Keratinocyte (primary cell): ENCODE results near the gene INPP4B. TPM values are rescaled to one million over a fixed set of nuclear protein-coding genes. Genes with fewer than 3 reads are reported as not detected.

Source experiments
- DNase-seq: peaks from one replicate; pipeline ENCODE4 v3.0.0-alpha.2; 2011; ENCODE audit warnings: low read depth, missing footprints, low spot score
- FAIRE-seq: peaks from 2 replicates; lab custom pipeline; 2011; peaks lifted over from hg19 to GRCh38; lab: Jason Lieb, UNC
- H2AFZ ChIP-seq: 2 replicates; pipeline ENCODE4 v1.6.0; 2012; ENCODE audit warnings: low read length, control low read depth, inconsistent platforms; ENCODE audit not compliant: control insufficient read depth
- H3K27ac ChIP-seq: 2 replicates; pipeline ENCODE4 v1.5.1; 2011; ENCODE audit warnings: low read length; ENCODE audit not compliant: control insufficient read depth, insufficient read depth
- H3K27me3 ChIP-seq: 3 replicates; pipeline ENCODE4 v1.6.0; 2011; ENCODE audit warnings: low read length; ENCODE audit not compliant: control insufficient read depth, insufficient read depth; ENCODE audit errors: extremely low read depth
- H3K36me3 ChIP-seq, 2 experiments: 2 replicates in 1 of 2; 3 replicates in 1 of 2; pipeline ENCODE4 v1.5.1; 2011; ENCODE audit warnings: low read length in 2 of 2, mild to moderate bottlenecking in 1 of 2; ENCODE audit not compliant: control insufficient read depth in 2 of 2, insufficient read depth in 2 of 2; ENCODE audit errors: extremely low read depth in 1 of 2
- H3K4me1 ChIP-seq: 3 replicates; pipeline ENCODE4 v1.5.1; 2011; ENCODE audit warnings: low read length; ENCODE audit not compliant: control insufficient read depth, insufficient read depth; ENCODE audit errors: extremely low read depth
- H3K4me2 ChIP-seq: 3 replicates; pipeline ENCODE4 v1.6.0; 2011; ENCODE audit warnings: low read depth, low read length; ENCODE audit not compliant: control insufficient read depth, insufficient read depth; ENCODE audit errors: extremely low read depth
- H3K4me3 ChIP-seq, 3 experiments: fragments of 200-600 bp in 1 of 3; sonication (generic) in 1 of 3; 2 replicates in 2 of 3; 3 replicates in 1 of 3; pipeline ENCODE4 v1.5.1; 2011 to 2016; ENCODE audit warnings: low read length in 3 of 3, mild to moderate bottlenecking in 3 of 3, control low read depth in 2 of 3, inconsistent platforms in 1 of 3, low read depth in 1 of 3, mixed read lengths in 1 of 3, mixed run types in 1 of 3, moderate library complexity in 1 of 3; ENCODE audit not compliant: control insufficient read depth in 2 of 3, insufficient read depth in 2 of 3; ENCODE audit errors: extremely low read depth in 1 of 3
- H3K79me2 ChIP-seq: 2 replicates; pipeline ENCODE4 v1.6.0; 2012; ENCODE audit warnings: low read length; ENCODE audit not compliant: control insufficient read depth, insufficient read depth
- H3K9ac ChIP-seq: 3 replicates; pipeline ENCODE4 v1.6.0; 2011; ENCODE audit warnings: low read length; ENCODE audit not compliant: control insufficient read depth, insufficient read depth; ENCODE audit errors: extremely low read depth
- H3K9me1 ChIP-seq: 3 replicates; pipeline ENCODE4 v1.6.0; 2011; ENCODE audit warnings: low read length; ENCODE audit not compliant: control insufficient read depth, insufficient read depth; ENCODE audit errors: extremely low read depth
- H3K9me3 ChIP-seq: 2 replicates; pipeline ENCODE4 v1.5.1; 2012; ENCODE audit warnings: low read depth, low read length; ENCODE audit not compliant: control insufficient read depth
- H4K20me1 ChIP-seq: 3 replicates; pipeline ENCODE4 v1.6.0; 2011; ENCODE audit warnings: low read length; ENCODE audit not compliant: control insufficient read depth, insufficient read depth; ENCODE audit errors: extremely low read depth
- CTCF ChIP-seq, 3 experiments: IDR thresholded peaks in 1 of 3; conservative IDR thresholded peaks in 1 of 3; optimal IDR thresholded peaks in 1 of 3; 2 replicates in 2 of 3; 3 replicates in 1 of 3; pipeline versions ENCODE3 to v1.5.1; 2011; ENCODE audit warnings: low read length in 3 of 3, mild to moderate bottlenecking in 3 of 3, moderate library complexity in 2 of 3, control low read depth in 1 of 3, inconsistent platforms in 1 of 3; ENCODE audit not compliant: insufficient read depth in 2 of 3; ENCODE audit errors: extremely low read depth in 1 of 3
- EZH2 ChIP-seq: IDR thresholded peaks from one replicate; pipeline ENCODE4 v1.6.1; 2012; ENCODE audit warnings: inconsistent platforms, mild to moderate bottlenecking, low read length, moderate library complexity
- dilution Hi-C: fragments of 300-500 bp; cut with MboI; formaldehyde crosslinking; loops from one replicate; pipeline ENCODE4 v1.7.0; 2020; ENCODE audit warnings: low sequenced_read_pairs; ENCODE audit not compliant: extremely low pct_ligation_motif_present
- polyA plus RNA-seq, 5 experiments: library from polyadenylated mRNA; depleted of rRNA in 3 of 5; stranded (reverse) in 3 of 5; stranded (forward) in 1 of 5; unstranded in 1 of 5; fragments of >200 nt; gene quantifications; 1 replicate in 1 of 5; 2 replicates in 3 of 5; 3 replicates in 1 of 5; pipeline versions ENCODE4 v1.2.1 to v1.2.3, GENCODE V29; 2011 to 2012; ENCODE audit warnings: missing spikeins in 2 of 5, low read depth in 1 of 5, low replicate concordance in 1 of 5

The INPP4B gene
- polyA plus RNA-seq, 1 donor (not counting 4 experiments of a cell fraction or from before 2014, with no cell fraction given), result 50.2 TPM

GRCh38 chr4:142226014-142226413, 620.1 kb downstream of the INPP4B start:
- no peak for DNase-seq
- H3K27me3 ChIP-seq, result no peaks in the 10 kb centered on the region
- dilution Hi-C loops, result no loop called here
- H3K4me2 ChIP-seq, result no peak overlapping the region
- no peak overlapping the region for H3K27ac ChIP-seq
- H2AFZ ChIP-seq, result no peak overlapping the region
- H3K9me1 ChIP-seq, result no peaks in the 10 kb centered on the region
- no peaks in the 10 kb centered on the region for H3K4me1 ChIP-seq
- no peaks in the 10 kb centered on the region for H4K20me1 ChIP-seq
- no peak overlapping the region for H3K9ac ChIP-seq
- no peak for TF ChIP-seq EZH2
- no peak for TF ChIP-seq CTCF (optimal IDR thresholded peaks at IDR 0.05 in 1 of 3, IDR thresholded peaks at IDR 0.05 in 1 of 3, conservative IDR thresholded peaks at IDR 0.05 in 1 of 3; ENCODE audit: extremely low read depth in 1 of 3, insufficient read depth in 2 of 3, low read length in 3 of 3)
- H3K4me3 ChIP-seq, result no peak overlapping the region
- H3K36me3 ChIP-seq, result peaks cover 0 to 1% of the 10 kb centered on the region in 2 experiments
- H3K79me2 ChIP-seq, result peaks cover 14% of the 10 kb centered on the region
- FAIRE-seq, result no peak
- H3K9me3 ChIP-seq, result no peaks in the 10 kb centered on the region

- Histone ChIP-seq H3K9me3 (no peaks in the 10 kb centered on the region), H3K79me2 (peaks cover 32% of the 10 kb centered on the region), H3K27ac (no peak overlapping the region), H3K9ac (no peak overlapping the region), H3K4me1 (no peaks in the 10 kb centered on the region), H4K20me1 (no peaks in the 10 kb centered on the region), H3K4me2 (no peak overlapping the region), H3K36me3 (peaks cover 0 to 1% of the 10 kb centered on the region in 2 experiments), H2AFZ (no peak overlapping the region), H3K27me3 (no peaks in the 10 kb centered on the region), H3K4me3 (no peak overlapping the region), H3K9me1 (no peaks in the 10 kb centered on the region)
- DNase-seq, result no peak
- no peak for TF ChIP-seq EZH2
- dilution Hi-C loops, result no loop called here
- FAIRE-seq, result no peak
Measured at GRCh38 chr4:142222127-142222526, 624.0 kb downstream of the INPP4B start.

GRCh38 chr4:142218726-142219125, 627.4 kb downstream of the INPP4B start:
- no peaks in the 10 kb centered on the region for H3K27me3 ChIP-seq
- no peak overlapping the region for H3K9ac ChIP-seq
- DNase-seq (no peak), FAIRE-seq (no peak)
- no peak overlapping the region for H2AFZ ChIP-seq
- peaks cover 0 to 1% of the 10 kb centered on the region in 2 experiments for H3K36me3 ChIP-seq
- TF ChIP-seq CTCF (optimal IDR thresholded peaks at IDR 0.05 in 1 of 3, IDR thresholded peaks at IDR 0.05 in 1 of 3, conservative IDR thresholded peaks at IDR 0.05 in 1 of 3; ENCODE audit: extremely low read depth in 1 of 3, insufficient read depth in 2 of 3, low read length in 3 of 3), result no peak
- TF ChIP-seq EZH2, result no peak
- no peak overlapping the region for H3K27ac ChIP-seq
- no peak overlapping the region for H3K4me2 ChIP-seq
- H3K4me3 ChIP-seq, result no peak overlapping the region
- no peaks in the 10 kb centered on the region for H4K20me1 ChIP-seq
- H3K4me1 ChIP-seq, result no peaks in the 10 kb centered on the region
- dilution Hi-C loops, result no loop called here
- no peaks in the 10 kb centered on the region for H3K9me1 ChIP-seq
- peaks cover 43% of the 10 kb centered on the region for H3K79me2 ChIP-seq
- no peaks in the 10 kb centered on the region for H3K9me3 ChIP-seq
